ENCODE results near the gene ATPAF1. TPM values are rescaled to one million over a fixed set of nuclear protein-coding genes. Genes with fewer than 3 reads are reported as not detected.

The ATPAF1 gene
- total RNA-seq, 1 donor from 2014 or later = 23.6 TPM

DNA sequence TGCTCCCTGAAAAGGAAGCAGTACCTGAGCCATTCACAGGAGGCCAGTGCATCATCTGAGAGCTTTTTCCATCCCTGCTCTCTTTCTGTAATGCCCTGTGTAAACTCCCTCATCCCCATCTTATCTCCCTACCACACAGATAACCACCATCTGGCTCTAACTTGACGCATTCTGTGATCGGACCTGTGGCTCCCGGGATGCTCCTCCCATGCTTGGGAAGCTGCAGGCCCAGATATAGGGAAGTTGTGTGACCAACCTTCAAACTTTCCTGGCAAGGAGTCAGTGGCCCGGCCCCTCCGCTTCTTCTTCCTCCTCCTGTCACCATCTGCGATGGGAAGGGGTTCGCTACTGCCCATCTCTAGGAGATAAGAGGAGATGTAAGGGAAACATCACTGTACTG is 85.2 kb downstream of the ATPAF1 start:
- no peak for DNase-seq (ENCODE audit: low spot score in 2 of 2)
- H3K36me3 ChIP-seq = peaks cover 54 to 62% of the 10 kb centered on the region in 2 donors
- H3K27ac ChIP-seq = no peak overlapping the region
- no peaks in the 10 kb centered on the region for H3K4me1 ChIP-seq
- no peaks in the 10 kb centered on the region for H3K27me3 ChIP-seq
- intact Hi-C loops (cut with DNase I) = no loop called here
- no peaks in the 10 kb centered on the region for H3K9me3 ChIP-seq
- TF ChIP-seq CTCF (IDR thresholded peaks at IDR 0.05) = no peak
- H3K4me3 ChIP-seq = no peak overlapping the region

Other genes starting within 250 kb of the ATPAF1 start
- not detected for gene DMBX1, start 178.5 kb downstream of the ATPAF1 start, total RNA-seq
- not detected for gene KNCN, start 116.7 kb downstream of the ATPAF1 start, total RNA-seq
- 47.8 TPM for gene MKNK1, start 64.1 kb downstream of the ATPAF1 start, total RNA-seq
- gene MOB3C, start 51.6 kb downstream of the ATPAF1 start, total RNA-seq = 16.1 TPM
- gene TEX38, start 3.5 kb upstream of the ATPAF1 start, total RNA-seq = not detected
- gene EFCAB14, start 50.8 kb upstream of the ATPAF1 start, total RNA-seq = 99.8 TPM
- gene CYP4B1, start 130.7 kb upstream of the ATPAF1 start, total RNA-seq = 243 TPM